GM19023 (cell line): ENCODE results near the gene TBCCD1.
"Not testable (repeated sequence)": the region's sequence is repeated elsewhere in the genome, so short reads cannot be mapped to it uniquely, and the experiment has no call there.

Experiments
- ATAC-seq: cut with Tn5 transposase; IDR thresholded peaks from one replicate; pipeline ENCODE4 v1.9.1; 2021; ENCODE audit warnings: mild to moderate bottlenecking, moderate library complexity; ENCODE audit not compliant: unreplicated experiment

The TBCCD1 gene

DNA sequence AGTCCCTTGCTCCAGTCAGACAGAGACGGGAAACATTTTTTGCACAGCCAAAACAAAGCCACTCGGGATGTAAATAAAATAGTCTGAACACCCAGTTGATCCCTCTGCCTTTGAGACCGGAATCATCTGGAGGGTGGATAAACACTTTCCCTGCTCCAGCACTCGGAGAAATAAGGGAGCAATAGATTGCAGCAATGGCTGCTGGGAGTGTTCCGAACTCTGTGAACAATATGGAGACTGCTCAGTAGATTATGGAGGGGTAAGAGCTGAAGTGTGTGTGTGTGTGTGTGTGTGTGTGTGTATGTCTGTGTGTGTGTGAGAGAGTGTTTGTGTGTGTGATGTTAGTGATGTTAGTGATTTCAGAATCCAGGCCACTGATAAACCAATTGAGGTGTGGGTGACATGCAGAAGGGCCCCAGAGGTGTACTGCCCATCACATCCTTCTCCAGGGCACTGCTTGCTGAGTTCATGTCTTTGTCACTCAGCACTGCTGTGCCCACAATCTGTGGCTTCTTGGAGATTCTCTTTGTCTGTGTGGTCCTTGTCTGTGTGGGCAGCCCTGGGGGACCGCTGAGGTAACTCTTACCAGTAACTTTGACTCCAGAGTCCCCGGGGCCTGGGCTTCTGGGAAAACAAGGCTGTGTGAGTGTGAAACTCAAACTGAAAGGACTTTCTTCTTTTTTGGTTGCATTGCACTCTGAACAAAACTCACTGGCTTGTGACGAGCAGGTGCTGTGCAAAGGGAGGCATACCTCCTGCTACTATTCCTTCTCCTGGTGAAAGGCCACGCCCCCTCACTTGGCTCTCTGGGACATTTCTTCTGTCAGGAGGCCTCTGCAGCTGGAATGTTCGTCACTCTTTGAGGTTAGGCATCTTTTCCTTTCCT is 45.9 kb downstream of the TBCCD1 start:
- peak; percentile 62 for ATAC-seq

DNA sequence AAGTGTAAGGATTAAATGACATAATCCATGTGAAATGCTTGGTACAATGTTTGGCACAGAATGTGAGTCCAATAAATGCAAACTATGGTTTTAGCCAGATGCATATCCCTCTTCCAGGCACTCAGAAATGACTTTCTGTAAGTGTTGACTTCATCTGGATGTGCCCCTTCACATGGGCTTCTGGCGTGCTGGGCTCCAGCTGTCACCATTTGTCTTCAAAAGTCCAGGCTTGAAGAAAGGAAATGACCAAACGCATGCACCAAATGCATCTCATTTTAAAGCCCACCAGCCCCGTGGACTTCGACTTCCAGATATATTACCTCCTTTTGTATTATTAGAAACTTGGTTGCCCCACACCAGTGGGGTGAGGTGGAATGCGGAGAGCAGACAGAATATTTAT is 46.7 kb downstream of the TBCCD1 start:
- ATAC-seq = no peak

DNA sequence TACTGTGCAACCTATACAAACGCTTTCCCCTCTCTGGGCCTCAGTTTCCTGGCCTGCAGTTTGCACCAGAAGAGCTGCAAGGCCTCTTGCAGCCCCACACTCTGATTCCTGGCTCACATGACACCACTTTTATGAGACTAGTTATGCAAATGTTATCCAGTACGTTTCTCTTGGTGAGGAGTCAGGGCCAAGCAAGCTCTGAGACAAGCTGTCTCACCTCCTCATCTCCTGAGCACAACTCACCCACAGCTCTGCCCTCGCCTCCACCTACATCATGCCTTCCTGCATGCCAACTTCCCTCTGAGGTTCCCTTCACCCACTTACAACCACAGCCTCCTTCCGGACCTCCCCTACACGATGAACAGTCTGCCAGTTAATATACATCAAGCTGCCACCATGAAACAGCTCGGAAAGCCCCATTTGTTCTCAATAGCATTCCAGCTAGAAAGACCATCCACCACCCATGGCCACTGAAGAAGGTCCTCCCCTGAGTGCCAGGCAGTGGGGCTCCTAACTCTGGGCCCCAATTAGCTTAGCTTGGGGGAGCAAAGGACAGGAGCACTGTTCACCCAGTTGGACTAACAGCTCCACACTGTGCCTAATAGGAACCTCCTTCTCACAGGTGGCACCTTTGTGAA is 48.0 kb downstream of the TBCCD1 start:
- ATAC-seq = no peak

GRCh38 chr3:186517218-186517617 is 49.9 kb downstream of the TBCCD1 start:
- ATAC-seq = no peak

DNA sequence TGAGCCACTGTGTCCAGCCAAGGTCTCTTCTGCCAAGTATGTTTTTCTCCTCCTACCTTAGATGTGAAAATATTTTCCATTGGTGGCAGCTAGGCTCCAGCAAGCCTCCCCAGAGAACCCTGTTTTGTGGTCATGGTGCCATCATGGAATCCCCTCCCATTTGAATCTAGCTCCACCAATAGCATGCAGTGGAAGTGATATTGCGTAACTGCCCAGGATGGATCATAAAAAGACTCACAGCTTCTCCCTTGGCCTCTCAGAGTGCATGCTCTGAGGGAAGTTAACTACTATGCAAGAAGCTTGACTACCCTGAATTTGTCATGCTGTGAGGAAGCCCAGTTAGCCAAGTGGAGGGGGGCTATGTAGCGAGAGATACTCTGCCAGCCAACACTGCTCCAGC is 50.5 kb downstream of the TBCCD1 start:
- no peak for ATAC-seq

- ATAC-seq = no peak
These were observed 52.0 kb downstream of the TBCCD1 start for GRCh38 chr3:186515125-186515524.

GRCh38 chr3:186514296-186515002 is 52.7 kb downstream of the TBCCD1 start:
- ATAC-seq = no peak

- ATAC-seq = no peak
These were observed 53.8 kb downstream of the TBCCD1 start for GRCh38 chr3:186513386-186513785.

DNA sequence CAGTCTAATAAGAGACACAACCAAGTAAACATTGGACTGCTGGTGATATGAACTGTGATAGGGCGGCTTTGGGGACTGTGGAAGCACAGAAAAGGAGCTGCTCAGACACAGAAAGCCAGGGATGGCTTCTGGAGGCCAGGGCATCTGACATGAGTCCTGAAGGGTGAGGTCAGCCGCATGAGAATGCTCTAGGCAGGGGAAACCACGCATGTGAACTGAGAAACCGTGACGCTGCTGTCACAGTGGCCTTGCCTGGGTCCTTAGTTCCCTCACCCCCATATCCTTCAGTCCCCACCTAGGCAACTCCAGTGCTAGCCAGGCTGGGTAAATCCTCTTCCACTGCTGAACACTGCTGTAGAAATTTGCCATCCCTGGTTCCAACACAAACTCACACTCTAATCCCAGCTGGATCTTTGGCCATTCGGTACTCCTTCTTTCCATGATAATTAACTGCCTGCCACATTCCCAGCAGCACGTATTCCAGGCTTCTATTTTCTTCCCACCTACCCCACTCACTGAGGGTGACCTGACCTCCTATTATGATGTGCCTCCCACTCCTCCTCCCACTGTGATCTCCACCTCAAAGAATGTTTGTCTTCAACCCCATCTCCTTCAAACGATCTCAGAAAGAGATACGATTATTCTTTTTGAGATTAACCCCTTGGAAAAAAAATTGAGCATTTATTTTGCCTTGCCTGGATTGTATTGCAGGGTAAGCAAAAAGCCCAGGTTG is 54.4 kb downstream of the TBCCD1 start:
- no peak for ATAC-seq

DNA sequence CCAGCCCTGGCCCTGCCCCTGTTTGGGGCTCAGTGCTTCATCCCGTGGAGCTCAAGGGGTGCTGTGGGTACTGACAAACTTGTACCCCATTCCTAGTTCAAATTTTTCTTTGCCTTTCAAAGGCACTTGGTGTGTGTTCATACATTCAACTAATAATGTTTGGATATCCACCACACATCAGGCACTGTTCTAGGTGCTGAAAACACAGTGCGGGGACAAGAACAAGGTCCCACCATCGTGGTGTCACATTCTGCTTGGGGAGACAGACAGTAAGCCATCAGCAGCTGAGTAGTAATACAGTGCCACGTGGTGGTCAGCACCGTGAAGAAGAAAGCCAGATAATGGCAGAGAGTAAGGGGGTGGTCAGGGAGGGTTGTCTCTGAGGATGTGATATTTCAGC is 55.4 kb downstream of the TBCCD1 start:
- ATAC-seq = no peak

DNA sequence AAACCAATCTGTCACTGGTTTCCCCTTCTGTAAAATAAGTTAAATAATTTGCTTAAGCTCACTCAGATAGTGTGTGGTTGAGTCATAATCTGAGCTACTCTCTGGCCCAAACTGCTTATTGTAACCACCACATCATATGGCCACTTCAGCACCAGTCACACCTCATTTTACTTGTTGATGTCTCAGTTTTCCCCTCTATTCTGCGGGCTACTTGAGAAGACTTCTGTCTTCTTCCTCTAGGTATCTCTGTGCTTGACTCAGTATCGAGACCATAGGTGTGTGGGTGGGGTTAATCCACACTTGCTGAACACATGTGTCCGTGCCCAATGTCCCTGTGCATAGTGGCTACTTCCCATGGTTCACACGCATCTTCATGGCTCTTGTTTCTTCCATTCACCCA is 55.9 kb downstream of the TBCCD1 start:
- peak; percentile 83 for ATAC-seq

DNA sequence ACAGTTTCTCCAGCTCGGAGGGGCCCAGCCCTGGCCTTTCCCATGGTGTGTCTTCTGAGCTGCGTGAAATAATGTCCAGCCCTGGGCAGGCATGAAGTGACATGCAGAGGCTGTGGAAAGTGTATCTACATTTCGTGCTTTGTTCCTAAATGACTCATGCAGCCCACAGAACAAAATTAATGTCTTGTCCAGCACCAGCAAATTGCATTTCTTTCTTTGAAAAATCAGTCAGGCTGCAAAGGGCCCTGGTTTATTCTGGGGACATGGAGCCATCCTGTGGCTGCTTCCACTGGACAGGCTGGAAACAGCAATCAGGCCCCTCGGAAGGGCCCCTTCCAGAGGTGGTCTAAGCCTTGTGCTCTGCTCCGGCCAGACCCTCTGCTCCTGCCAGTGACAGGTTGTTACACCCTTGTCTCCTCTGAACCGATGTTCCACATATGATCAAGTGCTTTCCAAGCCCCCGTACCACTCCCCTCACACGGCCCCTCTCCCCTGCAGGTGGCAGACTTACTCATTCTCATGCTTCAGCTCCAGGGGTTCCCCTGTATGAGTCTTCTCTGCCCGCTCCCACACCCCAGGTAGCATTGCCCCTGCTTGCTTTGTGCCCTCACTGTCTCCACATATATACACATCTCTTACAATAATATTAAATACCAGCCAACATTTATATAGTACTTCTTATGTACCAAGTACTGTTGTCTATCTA is 56.6 kb downstream of the TBCCD1 start:
- no peak for ATAC-seq

DNA sequence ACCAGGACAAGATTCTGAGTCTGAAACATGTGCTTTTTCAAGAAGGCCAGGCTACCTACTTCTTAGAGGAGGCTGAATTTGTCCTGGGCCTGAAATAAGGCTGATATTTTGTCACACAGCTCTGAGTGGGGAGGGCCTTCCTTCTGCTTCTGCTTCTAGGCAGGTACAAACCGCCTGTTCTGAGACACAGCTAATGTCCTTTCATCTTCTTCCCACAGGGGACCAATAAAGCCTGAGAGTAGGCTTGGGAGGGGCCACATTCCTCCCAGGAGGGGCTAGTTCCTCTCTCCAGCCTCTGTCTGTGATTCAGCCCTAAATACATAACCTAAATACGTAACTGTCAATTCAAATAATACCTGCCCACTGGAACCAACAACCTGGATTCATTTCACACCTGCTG is 57.7 kb downstream of the TBCCD1 start:
- ATAC-seq = no peak

DNA sequence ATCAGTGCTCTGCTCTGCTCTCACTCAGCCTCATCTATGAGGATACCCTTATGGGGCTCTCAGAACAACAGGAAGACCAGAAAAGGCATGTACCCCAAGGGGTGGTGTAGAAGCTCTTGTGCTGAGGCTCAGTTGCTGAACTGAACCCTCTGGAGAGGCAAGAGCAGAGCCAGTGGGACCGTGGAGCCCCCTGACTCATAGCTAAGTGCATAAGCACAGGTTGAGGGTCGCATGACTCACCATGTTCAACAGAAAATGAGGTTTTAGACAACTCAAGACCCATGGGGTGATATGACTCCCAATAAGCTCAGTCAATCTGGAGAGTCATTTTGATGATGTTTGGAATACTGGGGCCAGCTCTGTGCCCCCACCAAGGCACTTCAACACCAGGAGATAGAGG is 60.3 kb downstream of the TBCCD1 start:
- ATAC-seq = no peak

- ATAC-seq = no peak
These were observed 60.9 kb downstream of the TBCCD1 start for GRCh38 chr3:186506191-186506739.

- no peak for ATAC-seq
These were observed 64.0 kb downstream of the TBCCD1 start for GRCh38 chr3:186502966-186503712.

- ATAC-seq = no peak
These were observed 64.8 kb downstream of the TBCCD1 start for GRCh38 chr3:186502138-186502948.

DNA sequence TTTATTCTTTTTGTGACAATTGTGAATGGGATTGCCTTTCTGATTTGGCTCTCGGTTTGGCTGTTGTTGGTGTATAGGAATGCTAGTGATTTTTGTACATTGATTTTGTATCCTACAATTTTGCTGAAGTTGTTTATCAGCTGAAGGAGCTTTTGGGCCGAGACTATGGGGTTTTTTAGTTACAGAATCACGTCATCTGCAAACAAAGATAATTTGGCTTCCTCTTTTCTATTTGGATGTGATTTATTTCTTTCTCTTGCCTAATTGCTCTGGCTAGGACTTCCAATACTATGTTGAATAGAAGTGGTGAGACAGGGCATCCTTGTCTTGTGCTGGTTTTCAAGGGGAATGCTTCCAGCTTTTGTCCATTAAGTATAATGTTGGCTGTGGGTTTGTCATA is 67.2 kb downstream of the TBCCD1 start:
- not testable (repeated sequence) for ATAC-seq

DNA sequence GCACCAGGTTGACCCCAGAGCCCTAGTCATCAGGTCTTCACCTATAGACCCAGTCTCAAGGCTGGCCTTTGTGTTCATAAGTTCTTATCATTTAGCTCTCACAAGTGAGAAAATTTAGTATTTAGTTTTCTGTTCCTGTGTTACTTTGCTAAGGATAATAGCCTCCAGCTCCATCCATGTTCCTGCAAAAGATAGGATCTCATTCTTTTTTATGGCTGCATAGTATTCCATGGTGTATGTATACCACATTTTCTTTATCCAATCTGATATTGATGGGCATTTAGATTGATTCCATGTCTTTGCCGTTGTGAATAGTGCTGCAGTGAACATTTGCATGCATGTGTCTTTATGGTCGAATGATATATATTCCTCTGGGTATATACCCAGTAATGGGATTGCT is 69.1 kb downstream of the TBCCD1 start:
- not testable (repeated sequence) for ATAC-seq
